Measurements from ENCODE around the gene MOSPD3. TPM values are rescaled to one million over a fixed set of nuclear protein-coding genes. Genes with fewer than 3 reads are reported as not detected.

The MOSPD3 gene
- polyA plus RNA-seq, 1 of the 3 experiments (the other 2 are of a cell fraction) = 61.7 TPM

DNA sequence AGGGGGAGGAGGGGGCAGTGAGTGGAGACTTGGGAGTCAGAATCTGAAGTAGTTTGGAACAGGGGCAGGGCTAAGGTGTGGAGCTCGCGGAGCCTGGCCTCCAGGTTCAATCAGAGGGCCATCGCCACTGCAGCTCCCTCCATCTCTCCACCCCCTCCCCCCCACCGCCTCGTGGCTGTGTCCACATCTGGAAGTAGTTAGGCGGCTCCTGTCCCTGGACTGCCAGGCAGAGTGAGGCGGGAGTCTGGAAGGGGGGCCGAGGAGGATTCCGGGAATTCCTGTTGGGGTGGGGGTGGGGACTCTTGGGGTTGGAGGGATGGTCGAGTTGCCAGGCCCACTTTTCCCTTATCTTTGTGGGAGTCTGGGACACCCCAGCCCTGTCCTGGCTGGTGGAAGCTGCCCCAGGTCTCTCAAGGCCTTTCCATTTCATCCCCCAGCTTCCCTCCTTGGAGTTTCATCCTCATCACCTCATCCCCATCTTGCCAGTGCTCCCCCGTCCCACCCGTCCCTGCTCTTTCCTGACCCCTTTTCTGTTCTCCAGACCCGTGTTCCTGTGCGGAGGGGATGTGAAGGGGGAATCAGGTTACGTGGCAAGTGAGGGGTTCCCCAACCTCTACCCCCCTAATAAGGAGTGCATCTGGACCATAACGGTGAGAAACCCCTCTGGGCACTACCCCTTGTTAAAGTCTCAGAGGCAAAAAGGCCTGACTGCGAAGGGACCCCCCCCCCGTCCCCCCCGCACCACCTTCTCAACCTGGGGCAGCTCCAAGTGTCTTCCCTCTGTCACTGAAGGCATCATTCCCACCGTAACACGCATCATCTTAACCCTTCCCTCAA lies 9.2 kb upstream of the MOSPD3 start:
- peaks cover 18% of the 10 kb centered on the region for H3K79me2 ChIP-seq (ENCODE audit: insufficient read depth)
- H4K20me1 ChIP-seq (ENCODE audit: insufficient read depth) = no peaks in the 10 kb centered on the region
- no peaks in the 10 kb centered on the region for H3K9me3 ChIP-seq
- peaks cover 33% of the 10 kb centered on the region for H3F3A ChIP-seq (replicated peaks; ENCODE audit: insufficient read depth)
- CTCF ChIA-PET = interaction anchor here (0.7 to 5.4 kb wide), 23 partner anchors 9 to 249 kb away, joined by 3 to 62 read pairs (median 4); partner anchors contain the start of genes FBXO24, LRCH4, MOSPD3 and POP7
- peak overlapping the region; percentile 69 for H2AFZ ChIP-seq (ENCODE audit: low read depth)
- H3K9ac ChIP-seq = peak overlapping the region; percentile 69
- H3K4me1 ChIP-seq (ENCODE audit: control insufficient read depth in 1 of 2, insufficient read depth in 2 of 2, low read depth in 1 of 2, low read length in 1 of 2) = peaks cover 10 to 25% of the 10 kb centered on the region in 2 experiments; a peak in 3 of 4 replicates
- WGBS (ENCODE audit: low lambda C conversion rate) = 15% methylated on average over 20 of the region's 21 CpGs
- no peaks in the 10 kb centered on the region for H3K27me3 ChIP-seq (ENCODE audit: insufficient read depth)
- DNase-seq = peak; percentile 98
- peak overlapping the region; percentile 69 to 97 for H3K27ac ChIP-seq (ENCODE audit: low read depth in 2 of 2, low read length in 1 of 2)
- POLR2A ChIA-PET = interaction anchor here (0.6 to 3.7 kb wide), 21 partner anchors 9 to 233 kb away, joined by 3 to 63 read pairs (median 4); partner anchors contain the start of genes ACTL6B, FBXO24, GNB2 and LRCH4
- no peaks in the 10 kb centered on the region for H3K9me2 ChIP-seq
- H3K4me2 ChIP-seq = peak overlapping the region; percentile 97
- H3K4me3 ChIP-seq (ENCODE audit: low read depth in 2 of 2, low read length in 1 of 2) = peak overlapping the region; percentile 67 to 76
- peaks cover 26 to 27% of the 10 kb centered on the region in 2 experiments for H3K36me3 ChIP-seq (replicated peaks in 1 of 2; ENCODE audit: control insufficient read depth in 1 of 2, insufficient read depth in 2 of 2, low read length in 1 of 2)
- TF ChIP-seq MEF2A (IDR thresholded peaks at IDR 0.05; ENCODE audit: borderline replicate concordance, low read depth) (no peak; the same call in 1 of the 2 replicates), POLR2AphosphoS5 (IDR thresholded peaks at IDR 0.05; ENCODE audit: low read depth, low read length) (peak; percentile 95), NFIC (IDR thresholded peaks at IDR 0.05; ENCODE audit: borderline replicate concordance) (no peak; the same call in none of the 2 replicates), FOXJ3 (CRISPR knock-in tag; IDR thresholded peaks at IDR 0.05) (peak; percentile 80), FOSL2 (IDR thresholded peaks at IDR 0.05; ENCODE audit: borderline replicate concordance, low read depth) (no peak; the same call in 1 of the 2 replicates), YY1 (IDR thresholded peaks at IDR 0.05; ENCODE audit: low read depth) (0 out of 2 replicates have a peak, but pooled peaks have one; percentile 48), GATA2 (CRISPR knock-in tag; IDR thresholded peaks at IDR 0.05) (peak; percentile 64; the same call in 1 of the 2 replicates), FOXM1 (IDR thresholded peaks at IDR 0.05; ENCODE audit: low read depth) (peak; percentile 78; the same call in 1 of the 2 replicates), NRF1 (IDR thresholded peaks at IDR 0.05; ENCODE audit: low read depth, low read length) (no peak), ELF1 (IDR thresholded peaks at IDR 0.05) (no peak), GABPA (IDR thresholded peaks at IDR 0.05; ENCODE audit: low read depth) (no peak), RFX5 (IDR thresholded peaks at IDR 0.05; ENCODE audit: low read length) (no peak), RAD21 (IDR thresholded peaks at IDR 0.05; ENCODE audit: low read length) (peak; percentile 12; the same call in 1 of the 2 replicates), SMC3 (IDR thresholded peaks at IDR 0.05; ENCODE audit: low read depth, low read length) (no peak), RXRA (IDR thresholded peaks at IDR 0.05; ENCODE audit: borderline replicate concordance, low read depth) (peak; percentile 81; the same call in 1 of the 2 replicates), REST (IDR thresholded peaks at IDR 0.05; ENCODE audit: low read depth, low read length) (peak; percentile 78), TAF1 (IDR thresholded peaks at IDR 0.05; ENCODE audit: borderline replicate concordance, low read depth, low read length) (peak; percentile 80), MXI1 (IDR thresholded peaks at IDR 0.05; ENCODE audit: low read depth, low read length) (peak; percentile 95), RCOR1 (IDR thresholded peaks at IDR 0.05; ENCODE audit: low read length) (peak; percentile 60; the same call in 1 of the 2 replicates), IRF3 (IDR thresholded peaks at IDR 0.05; ENCODE audit: low read depth, low read length) (no peak), USF1 (IDR thresholded peaks at IDR 0.05; ENCODE audit: borderline replicate concordance, low read depth) (peak; percentile 43; the same call in 1 of the 2 replicates), CHD2 (IDR thresholded peaks at IDR 0.05; ENCODE audit: low read length, partially characterized antibody) (peak; percentile 96), TEAD4 (IDR thresholded peaks at IDR 0.05; ENCODE audit: borderline replicate concordance, insufficient read depth) (peak; percentile 94)
- TF ChIP-seq, protein P1, sequence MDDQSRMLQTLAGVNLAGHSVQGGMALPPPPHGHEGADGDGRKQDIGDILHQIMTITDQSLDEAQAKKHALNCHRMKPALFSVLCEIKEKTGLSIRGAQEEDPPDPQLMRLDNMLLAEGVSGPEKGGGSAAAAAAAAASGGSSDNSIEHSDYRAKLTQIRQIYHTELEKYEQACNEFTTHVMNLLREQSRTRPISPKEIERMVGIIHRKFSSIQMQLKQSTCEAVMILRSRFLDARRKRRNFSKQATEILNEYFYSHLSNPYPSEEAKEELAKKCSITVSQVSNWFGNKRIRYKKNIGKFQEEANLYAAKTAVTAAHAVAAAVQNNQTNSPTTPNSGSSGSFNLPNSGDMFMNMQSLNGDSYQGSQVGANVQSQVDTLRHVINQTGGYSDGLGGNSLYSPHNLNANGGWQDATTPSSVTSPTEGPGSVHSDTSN (IDR thresholded peaks at IDR 0.05) = peak; percentile 58
- TF ChIP-seq, protein P2, sequence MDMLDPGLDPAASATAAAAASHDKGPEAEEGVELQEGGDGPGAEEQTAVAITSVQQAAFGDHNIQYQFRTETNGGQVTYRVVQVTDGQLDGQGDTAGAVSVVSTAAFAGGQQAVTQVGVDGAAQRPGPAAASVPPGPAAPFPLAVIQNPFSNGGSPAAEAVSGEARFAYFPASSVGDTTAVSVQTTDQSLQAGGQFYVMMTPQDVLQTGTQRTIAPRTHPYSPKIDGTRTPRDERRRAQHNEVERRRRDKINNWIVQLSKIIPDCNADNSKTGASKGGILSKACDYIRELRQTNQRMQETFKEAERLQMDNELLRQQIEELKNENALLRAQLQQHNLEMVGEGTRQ (IDR thresholded peaks at IDR 0.05; ENCODE audit: borderline replicate concordance, low read depth, low read length) = no peak

Data from SK-N-SH (cell line).